H9 (cell line): ENCODE measurements around the gene HECW1. TPM values are rescaled to one million over a fixed set of nuclear protein-coding genes. Genes with fewer than 3 reads are reported as not detected.

Experiments
- DNase-seq: peaks from one replicate; pipeline ENCODE4 v3.0.0-alpha.2; 2017
- H2AFZ ChIP-seq: one replicate; pipeline ENCODE4 v1.6.1; 2013; ENCODE audit warnings: mild to moderate bottlenecking, low read length, control low read depth, moderate library complexity
- H2AK5ac ChIP-seq: 2 replicates; pipeline ENCODE4 v1.6.1; 2013; ENCODE audit warnings: low read length, control low read depth, mixed read lengths; ENCODE audit not compliant: insufficient read length
- H2BK120ac ChIP-seq: one replicate; pipeline ENCODE4 v1.6.1; 2013; ENCODE audit warnings: low read depth, mild to moderate bottlenecking, low read length, control low read depth, inconsistent platforms; ENCODE audit not compliant: poor library complexity, severe bottlenecking
- H2BK12ac ChIP-seq: 2 replicates; pipeline ENCODE4 v1.6.1; 2013; ENCODE audit warnings: low read length, control low read depth, mixed read lengths, low read depth; ENCODE audit not compliant: insufficient read length
- H2BK15ac ChIP-seq: 2 replicates; pipeline ENCODE4 v1.6.1; 2013; ENCODE audit warnings: low read depth, low read length, control low read depth
- H2BK20ac ChIP-seq: one replicate; pipeline ENCODE4 v1.6.1; 2013; ENCODE audit warnings: low read depth, mild to moderate bottlenecking, low read length, control low read depth, inconsistent platforms; ENCODE audit not compliant: poor library complexity, severe bottlenecking
- H2BK5ac ChIP-seq: 2 replicates; pipeline ENCODE4 v1.6.1; 2013; ENCODE audit warnings: low read length, control low read depth, mixed read lengths; ENCODE audit not compliant: insufficient read length
- H3K14ac ChIP-seq: 2 replicates; pipeline ENCODE4 v1.6.1; 2013; ENCODE audit warnings: low read length, control low read depth; ENCODE audit not compliant: insufficient read depth
- H3K18ac ChIP-seq: 2 replicates; pipeline ENCODE4 v1.6.1; 2013; ENCODE audit warnings: low read depth, mild to moderate bottlenecking, mixed read lengths, low read length, control low read depth; ENCODE audit not compliant: insufficient read length
- H3K23ac ChIP-seq: 2 replicates; pipeline ENCODE4 v1.6.1; 2013; ENCODE audit warnings: low read length, control low read depth, mixed read lengths, low read depth; ENCODE audit not compliant: insufficient read length
- H3K23me2 ChIP-seq: 2 replicates; pipeline ENCODE4 v1.6.1; 2013; ENCODE audit warnings: low read depth, mild to moderate bottlenecking, mixed read lengths, low read length, control low read depth; ENCODE audit not compliant: insufficient read length, poor library complexity, severe bottlenecking
- H3K27ac ChIP-seq: 2 replicates; pipeline ENCODE4 v1.5.1; 2013; ENCODE audit warnings: low read length, control low read depth, mixed read lengths, low read depth; ENCODE audit not compliant: insufficient read length
- H3K27me3 ChIP-seq: 2 replicates; pipeline ENCODE4 v1.6.1; 2013; ENCODE audit warnings: low read length, control low read depth, inconsistent platforms; ENCODE audit not compliant: insufficient read depth
- H3K4ac ChIP-seq: 2 replicates; pipeline ENCODE4 v1.6.1; 2013; ENCODE audit warnings: low read depth, mild to moderate bottlenecking, control low read depth, inconsistent platforms, low read length, moderate library complexity
- H3K4me1 ChIP-seq: 2 replicates; pipeline ENCODE4 v1.6.1; 2013; ENCODE audit warnings: low read length, control low read depth, inconsistent platforms; ENCODE audit not compliant: insufficient read depth
- H3K4me2 ChIP-seq: 2 replicates; pipeline ENCODE4 v1.6.1; 2013; ENCODE audit warnings: low read length, control low read depth, mixed read lengths; ENCODE audit not compliant: insufficient read length, insufficient read depth
- H3K56ac ChIP-seq: 2 replicates; pipeline ENCODE4 v1.6.1; 2013; ENCODE audit warnings: low read depth, mild to moderate bottlenecking, mixed read lengths, low read length, control low read depth; ENCODE audit not compliant: insufficient read length
- H3K79me1 ChIP-seq: 2 replicates; pipeline ENCODE4 v1.6.1; 2013; ENCODE audit warnings: low read depth, mild to moderate bottlenecking, moderate library complexity, low read length, control low read depth, inconsistent platforms; ENCODE audit not compliant: insufficient read depth, poor library complexity, severe bottlenecking
- H3K79me2 ChIP-seq: 2 replicates; pipeline ENCODE4 v1.6.1; 2013; ENCODE audit warnings: low read length, control low read depth, inconsistent platforms; ENCODE audit not compliant: insufficient read depth
- H3K9ac ChIP-seq: 2 replicates; pipeline ENCODE4 v1.6.1; 2013; ENCODE audit warnings: low read length, control low read depth, mixed read lengths; ENCODE audit not compliant: insufficient read length; ENCODE audit errors: extremely low read depth
- H3K9me3 ChIP-seq: one replicate; pipeline ENCODE4 v1.6.1; 2013; ENCODE audit warnings: low read depth, low read length, inconsistent platforms; ENCODE audit not compliant: control insufficient read depth
- H3T11ph ChIP-seq: one replicate; pipeline ENCODE4 v1.6.1; 2013; ENCODE audit warnings: mild to moderate bottlenecking, low read length, control low read depth, inconsistent platforms
- H4K20me1 ChIP-seq: one replicate; pipeline ENCODE4 v1.6.1; 2013; ENCODE audit not compliant: control insufficient read depth, insufficient read length, insufficient read depth
- H4K5ac ChIP-seq: 2 replicates; pipeline ENCODE4 v1.6.1; 2013; ENCODE audit warnings: low read depth, mild to moderate bottlenecking, mixed read lengths, low read length, control low read depth; ENCODE audit not compliant: insufficient read length
- H4K8ac ChIP-seq: replicated peaks from 2 replicates; pipeline ENCODE4 v1.6.1; 2013; ENCODE audit warnings: low read length, control low read depth, mixed read lengths, low read depth; ENCODE audit not compliant: insufficient read length
- H4K91ac ChIP-seq: 2 replicates; pipeline ENCODE4 v1.6.1; 2013; ENCODE audit warnings: low read depth, mild to moderate bottlenecking, moderate library complexity, mixed read lengths, low read length, control low read depth; ENCODE audit not compliant: insufficient read length
- H3K27ac Mint-ChIP-seq, 3 experiments: 2 replicates in 2 of 3; 3 replicates in 1 of 3; pipeline ENCODE4 v1.8.0; 2020 to 2021; ENCODE audit warnings: mixed read lengths in 3 of 3, mild to moderate bottlenecking in 1 of 3, moderate library complexity in 1 of 3
- H3K27me3 Mint-ChIP-seq: 2 replicates; pipeline ENCODE4 v1.8.0; 2021; ENCODE audit warnings: low read depth, mild to moderate bottlenecking, moderate library complexity, mixed read lengths
- H3K36me3 Mint-ChIP-seq, 3 experiments: 2 replicates in 2 of 3; 3 replicates in 1 of 3; pipeline ENCODE4 v1.8.0; 2020 to 2021; ENCODE audit warnings: low read depth in 3 of 3, mixed read lengths in 3 of 3; ENCODE audit not compliant: insufficient read depth in 1 of 3
- H3K4me1 Mint-ChIP-seq, 2 experiments: 2 replicates each; pipeline ENCODE4 v1.8.0; 2020; ENCODE audit warnings: mixed read lengths in 2 of 2
- H3K4me3 Mint-ChIP-seq, 2 experiments: 2 replicates in 1 of 2; 3 replicates in 1 of 2; pipeline ENCODE4 v1.8.0; 2020 to 2021; ENCODE audit warnings: mild to moderate bottlenecking in 2 of 2, mixed read lengths in 2 of 2, moderate library complexity in 1 of 2
- H3K9me3 Mint-ChIP-seq, 2 experiments: 2 replicates in 1 of 2; 3 replicates in 1 of 2; pipeline ENCODE4 v1.8.0; 2020; ENCODE audit warnings: mild to moderate bottlenecking in 2 of 2, mixed read lengths in 2 of 2, moderate library complexity in 1 of 2
- WGBS: extraction: QIAGEN DNeasy Blood & Tissue Kit; methylation state at CpG from one replicate; pipeline ENCODE4 v1.1.7; 2013; ENCODE audit warnings: missing lambda C conversion rate, low lambda C conversion rate, mixed read lengths; ENCODE audit not compliant: insufficient read length; ENCODE audit errors: extremely low coverage; 5-methylcytosine and 5-hydroxymethylcytosine counted together
- total RNA-seq: library from RNA; stranded (reverse); gene quantifications from 2 replicates; pipeline ENCODE4 v1.2.1, GENCODE V29; 2021
- TF ChIP-seq, protein P1 (sequence below): fragments of 200-600 bp; sonication (generic); conservative IDR thresholded peaks from 3 replicates; pipeline ENCODE4 v1.8.0; 2021; ENCODE audit warnings: antibody characterized with exemption, mild to moderate bottlenecking

The HECW1 gene
- total RNA-seq, 1 experiment from 2014 or later: 5.0 TPM

DNA sequence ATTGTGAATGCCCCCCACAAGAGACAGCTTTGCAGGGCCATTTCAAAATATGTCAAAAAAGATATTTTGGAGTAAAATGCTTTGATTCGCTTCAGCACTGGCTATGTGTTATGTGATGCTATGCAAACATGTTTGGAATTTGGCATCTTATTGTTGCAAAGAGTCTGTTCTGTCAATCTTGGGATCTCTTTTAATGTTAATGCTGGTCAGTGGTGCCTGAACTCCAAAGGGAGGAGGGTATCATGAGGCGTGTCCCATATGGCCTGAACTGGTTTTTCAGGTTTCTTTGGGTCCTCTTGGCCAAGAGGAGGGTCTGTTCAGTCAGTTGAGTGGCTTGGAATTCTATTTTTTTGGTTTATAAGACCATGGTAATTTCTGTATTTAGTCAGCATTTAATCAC lies 81.4 kb downstream of the HECW1 start:
- no peak overlapping the region for H2BK120ac ChIP-seq

More for the DNA sequence above, 81.4 kb downstream of the HECW1 start:
- Histone ChIP-seq H2AK5ac (no peak overlapping the region), H3K4me2 (no peak overlapping the region), H2BK20ac (no peak overlapping the region), H4K20me1 (peaks cover 3% of the 10 kb centered on the region), H3K79me2 (no peaks in the 10 kb centered on the region), H3K14ac (no peak overlapping the region), H2BK12ac (no peak overlapping the region), H3K56ac (no peak overlapping the region), H2BK15ac (no peak overlapping the region), H2BK5ac (no peak overlapping the region), H3K18ac (no peak overlapping the region), H3K27ac (peak overlapping the region; percentile 44), H2AFZ (no peak overlapping the region), H3K4ac (no peak overlapping the region), H3T11ph (no peak overlapping the region), H3K23me2 (no peaks in the 10 kb centered on the region), H3K27me3 (no peaks in the 10 kb centered on the region), H4K91ac (no peak overlapping the region), H4K5ac (no peak overlapping the region), H3K79me1 (no peaks in the 10 kb centered on the region), H3K4me1 (peaks cover 12% of the 10 kb centered on the region; the same call in 1 of the 2 replicates), H3K23ac (no peak overlapping the region), H3K9me3 (no peaks in the 10 kb centered on the region), H3K9ac (no peak overlapping the region), H4K8ac (no peak overlapping the region)
- Mint-ChIP-seq H3K36me3 (no peaks in the 10 kb centered on the region), H3K27me3 (no peaks in the 10 kb centered on the region), H3K4me3 (no peak overlapping the region), H3K4me1 (peaks cover 34 to 45% of the 10 kb centered on the region in 2 experiments), H3K27ac (peak overlapping the region; percentile 7 to 83 (median 30); a peak in 4 of 7 replicates), H3K9me3 (no peaks in the 10 kb centered on the region)
- TF ChIP-seq, protein P1, sequence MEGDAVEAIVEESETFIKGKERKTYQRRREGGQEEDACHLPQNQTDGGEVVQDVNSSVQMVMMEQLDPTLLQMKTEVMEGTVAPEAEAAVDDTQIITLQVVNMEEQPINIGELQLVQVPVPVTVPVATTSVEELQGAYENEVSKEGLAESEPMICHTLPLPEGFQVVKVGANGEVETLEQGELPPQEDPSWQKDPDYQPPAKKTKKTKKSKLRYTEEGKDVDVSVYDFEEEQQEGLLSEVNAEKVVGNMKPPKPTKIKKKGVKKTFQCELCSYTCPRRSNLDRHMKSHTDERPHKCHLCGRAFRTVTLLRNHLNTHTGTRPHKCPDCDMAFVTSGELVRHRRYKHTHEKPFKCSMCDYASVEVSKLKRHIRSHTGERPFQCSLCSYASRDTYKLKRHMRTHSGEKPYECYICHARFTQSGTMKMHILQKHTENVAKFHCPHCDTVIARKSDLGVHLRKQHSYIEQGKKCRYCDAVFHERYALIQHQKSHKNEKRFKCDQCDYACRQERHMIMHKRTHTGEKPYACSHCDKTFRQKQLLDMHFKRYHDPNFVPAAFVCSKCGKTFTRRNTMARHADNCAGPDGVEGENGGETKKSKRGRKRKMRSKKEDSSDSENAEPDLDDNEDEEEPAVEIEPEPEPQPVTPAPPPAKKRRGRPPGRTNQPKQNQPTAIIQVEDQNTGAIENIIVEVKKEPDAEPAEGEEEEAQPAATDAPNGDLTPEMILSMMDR: no peak
- WGBS: no CpG with 5 or more reads among the region's 2 CpGs
- DNase-seq: peak; percentile 52
